ENCODE results near the gene TMC2.

Gene TMC2

DNA sequence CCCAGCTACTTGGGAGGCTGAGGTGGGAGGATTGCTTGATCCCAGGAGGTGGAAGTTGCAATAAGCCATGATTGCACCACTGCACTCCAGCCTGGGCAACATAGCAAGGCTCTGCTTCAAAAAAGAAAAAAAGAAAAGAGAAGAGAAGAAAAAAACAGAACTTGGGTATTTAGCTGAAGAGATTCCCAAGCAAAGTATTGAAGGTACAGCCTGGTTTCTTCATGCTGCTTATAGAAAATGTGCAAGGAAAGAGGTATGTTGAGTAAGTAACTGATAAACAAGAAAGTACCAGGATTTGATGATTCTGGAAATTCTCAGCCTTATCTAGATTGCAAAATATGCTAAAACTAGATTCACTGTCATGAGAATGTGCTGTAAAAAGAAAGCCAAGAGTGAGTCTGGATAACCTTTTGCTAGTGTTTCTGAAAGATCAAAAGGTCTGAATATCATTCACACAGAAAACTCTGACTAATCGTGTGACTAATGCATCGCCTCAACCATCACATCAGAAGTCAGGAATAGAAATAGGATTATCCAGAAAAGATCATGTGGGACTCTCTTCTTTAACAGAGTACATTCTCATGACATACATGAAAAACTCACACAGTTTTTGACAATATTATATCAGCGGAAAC lies 83.7 kb downstream of the TMC2 start:
- Mint-ChIP-seq H3K27ac (no peak overlapping the region), H3K4me3 (no peak overlapping the region), H3K27me3 (peaks cover 26% of the 10 kb centered on the region), H3K9me3 (no peaks in the 10 kb centered on the region), H3K4me1 (no peaks in the 10 kb centered on the region)
- DNase-seq (no peak), ATAC-seq (no peak)

DNA sequence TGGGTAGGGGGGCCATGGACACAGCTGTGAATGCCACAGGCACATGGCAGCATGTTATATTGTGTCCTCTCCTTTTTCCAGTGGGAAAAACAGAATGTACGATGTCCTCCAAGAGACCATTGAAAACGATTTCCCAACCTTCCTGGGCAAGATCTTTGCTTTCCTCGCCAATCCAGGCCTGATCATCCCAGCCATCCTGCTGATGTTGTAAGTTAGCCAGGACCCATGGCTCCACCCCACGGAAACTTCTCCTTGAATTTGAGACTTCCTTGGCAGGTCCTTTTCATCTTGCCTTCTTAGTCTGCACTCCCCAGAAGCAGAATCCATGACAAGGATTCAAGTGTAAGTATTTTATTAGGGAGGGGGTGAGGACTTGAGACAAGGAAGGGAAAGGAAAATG lies 87.8 kb downstream of the TMC2 start:
- Mint-ChIP-seq H3K9me3 (no peaks in the 10 kb centered on the region), H3K27ac (no peak overlapping the region), H3K4me3 (no peak overlapping the region), H3K4me1 (no peaks in the 10 kb centered on the region), H3K27me3 (peaks cover 24% of the 10 kb centered on the region)
- DNase-seq, result no peak
- no peak for ATAC-seq

DNA sequence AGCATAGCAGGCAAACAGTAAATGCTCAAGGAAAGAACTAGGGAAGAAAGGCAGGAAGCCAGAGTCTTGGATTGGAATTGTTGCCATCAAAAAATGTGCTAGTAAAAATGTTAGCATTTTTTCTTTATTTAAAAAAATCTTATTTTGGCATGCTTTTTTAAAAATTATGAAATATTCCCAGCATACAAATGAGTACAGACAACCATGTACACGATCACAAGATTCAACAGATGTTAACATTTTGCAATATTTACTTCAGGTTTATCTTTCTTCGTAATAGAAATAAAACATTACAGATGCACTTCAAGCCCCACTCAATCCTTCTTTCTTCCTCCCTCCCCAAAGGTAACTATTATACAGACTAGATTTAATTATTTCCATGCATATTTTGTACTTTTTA lies 88.7 kb downstream of the TMC2 start:
- ATAC-seq, result no peak
- Mint-ChIP-seq H3K4me1 (no peaks in the 10 kb centered on the region), H3K9me3 (no peaks in the 10 kb centered on the region)

DNA sequence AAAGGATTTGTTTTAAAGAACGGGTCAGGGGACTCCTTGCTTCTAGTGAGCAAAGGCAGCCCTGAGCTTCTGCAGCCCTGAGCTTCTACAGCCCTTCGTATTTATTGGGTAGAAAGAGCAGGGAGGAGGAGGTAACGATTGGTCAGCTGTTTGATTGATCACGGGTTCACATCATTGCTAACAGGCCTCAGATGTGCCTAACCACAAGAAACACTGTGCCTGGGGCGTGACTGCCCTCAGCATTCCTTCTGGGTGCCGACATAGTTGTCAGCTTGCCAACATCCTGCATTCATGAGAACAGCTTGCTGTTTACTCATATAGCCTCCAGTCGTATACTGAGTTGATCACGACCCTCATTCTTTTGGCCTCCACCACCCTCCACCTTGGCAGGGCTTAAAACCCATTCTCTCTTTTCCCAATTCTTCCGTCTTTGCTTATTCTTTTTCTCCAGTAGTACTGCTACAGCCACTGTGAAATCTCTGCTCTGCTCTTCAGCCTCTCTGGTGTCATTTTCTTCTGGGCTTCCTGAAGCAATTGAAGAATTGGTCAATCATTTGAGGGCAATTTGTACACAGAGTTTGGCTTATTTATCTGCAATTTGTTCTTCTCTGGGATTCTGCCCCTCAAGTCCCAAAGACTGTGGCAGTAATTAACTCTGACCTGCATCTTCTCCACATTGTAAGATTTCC lies 90.6 kb downstream of the TMC2 start:
- peaks cover 0 to 8% of the 10 kb centered on the region in 2 donors for H3K9me3 Mint-ChIP-seq
- H3K27me3 Mint-ChIP-seq, result peaks cover 24% of the 10 kb centered on the region
- ATAC-seq (no peak), DNase-seq (no peak)
- H3K27ac Mint-ChIP-seq, result no peak overlapping the region
- no peaks in the 10 kb centered on the region for H3K4me1 Mint-ChIP-seq
- H3K4me3 Mint-ChIP-seq, result no peak overlapping the region

More for the DNA sequence above, 88.7 kb downstream of the TMC2 start:
- Mint-ChIP-seq H3K27me3 (peaks cover 16% of the 10 kb centered on the region), H3K4me3 (no peak overlapping the region), H3K27ac (no peak overlapping the region)
- no peak for DNase-seq

DNA sequence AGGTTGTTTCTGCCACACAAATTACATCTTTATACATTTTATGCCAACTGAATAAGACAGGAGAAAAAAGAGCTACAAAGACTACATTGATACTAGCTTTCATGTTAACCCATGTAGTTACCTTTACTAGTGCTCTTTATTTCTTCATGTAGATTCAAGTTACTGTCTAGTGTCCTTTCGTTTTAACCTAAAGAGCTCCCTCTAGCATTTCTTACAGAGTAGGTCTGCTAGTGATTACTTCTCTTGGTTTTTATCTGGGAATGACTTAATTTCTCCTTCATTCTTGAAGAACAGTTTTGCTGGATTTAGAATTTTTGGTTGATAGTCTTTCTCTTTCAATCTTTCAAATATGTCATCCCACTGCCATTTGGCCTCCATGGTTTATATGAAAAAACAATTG lies 94.9 kb downstream of the TMC2 start:
- H3K27me3 Mint-ChIP-seq, result peaks cover 44% of the 10 kb centered on the region
- DNase-seq (no peak), ATAC-seq (no peak)
- H3K4me3 Mint-ChIP-seq, result no peak overlapping the region
- H3K27ac Mint-ChIP-seq, result no peak overlapping the region
- peaks cover 0 to 8% of the 10 kb centered on the region in 2 donors for H3K9me3 Mint-ChIP-seq
- H3K4me1 Mint-ChIP-seq, result no peaks in the 10 kb centered on the region

DNA sequence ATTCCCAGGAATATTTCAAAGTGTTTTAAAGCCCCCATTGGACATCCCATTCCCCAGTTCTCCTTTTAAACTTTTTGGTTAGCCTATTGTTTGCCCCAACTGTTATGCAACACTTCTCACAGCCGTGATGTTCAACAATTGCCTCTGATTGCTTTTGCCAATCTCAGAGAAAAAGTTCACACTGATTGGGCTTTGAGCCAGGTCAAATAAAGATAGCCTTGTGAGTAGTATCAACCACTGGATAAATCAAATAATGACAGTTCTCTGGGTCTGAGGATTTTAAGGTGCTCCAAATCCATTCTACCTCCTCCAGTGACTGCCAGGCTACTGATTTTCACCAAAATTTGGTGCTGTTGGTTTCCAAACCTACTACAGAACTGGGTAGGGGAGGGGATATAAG lies 97.0 kb downstream of the TMC2 start:
- Mint-ChIP-seq H3K27ac (no peak overlapping the region), H3K9me3 (peaks cover 0 to 8% of the 10 kb centered on the region in 2 donors), H3K4me1 (no peaks in the 10 kb centered on the region), H3K4me3 (no peak overlapping the region), H3K27me3 (peaks cover 41% of the 10 kb centered on the region)
- ATAC-seq (no peak), DNase-seq (no peak)

DNA sequence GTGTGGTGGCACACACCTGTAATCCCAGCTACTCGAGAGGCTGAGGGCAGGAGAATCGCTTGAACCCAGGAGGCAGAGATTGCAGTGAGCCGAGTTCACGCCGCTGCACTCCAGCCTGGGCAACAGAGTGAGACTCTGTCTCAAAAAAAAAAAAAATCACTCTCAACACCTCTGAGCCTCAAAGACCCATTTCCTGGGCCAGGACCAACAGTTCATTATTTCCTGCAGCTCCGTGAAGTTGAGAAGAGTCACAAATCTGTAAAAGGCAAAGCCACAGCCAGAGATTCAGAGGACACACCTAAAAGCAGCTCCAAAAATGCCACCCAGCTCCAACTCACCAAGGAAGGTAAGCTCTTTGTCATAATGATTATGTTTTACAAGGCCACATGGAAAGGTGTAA lies 100.9 kb downstream of the TMC2 start:
- ATAC-seq (no peak), DNase-seq (no peak)
- Mint-ChIP-seq H3K27me3 (peaks cover 18% of the 10 kb centered on the region), H3K9me3 (no peaks in the 10 kb centered on the region), H3K4me3 (no peak overlapping the region), H3K27ac (no peak overlapping the region), H3K4me1 (no peaks in the 10 kb centered on the region)

DNA sequence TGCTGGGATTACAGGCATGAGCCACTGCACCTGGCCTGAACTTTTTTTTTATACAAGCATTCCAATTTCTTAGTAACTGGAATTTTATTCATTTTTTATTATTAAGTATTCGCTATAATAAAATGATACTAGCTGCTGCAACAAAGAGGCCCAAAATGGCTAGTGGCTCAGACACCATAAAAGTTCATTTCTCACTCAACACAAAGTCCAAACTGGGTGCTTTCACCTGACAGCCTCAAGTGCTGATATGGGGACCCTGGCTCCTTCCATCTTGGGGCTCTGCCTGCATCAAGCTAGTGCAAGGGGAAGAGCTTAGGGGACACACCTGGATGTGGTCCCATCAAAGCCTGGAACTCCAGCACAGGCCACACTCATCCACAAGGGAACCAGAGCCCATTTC lies 103.9 kb downstream of the TMC2 start:
- DNase-seq (no peak), ATAC-seq (no peak)
- Mint-ChIP-seq H3K27ac (no peak overlapping the region), H3K4me3 (no peak overlapping the region), H3K4me1 (no peaks in the 10 kb centered on the region), H3K27me3 (no peaks in the 10 kb centered on the region), H3K9me3 (no peaks in the 10 kb centered on the region)

DNA sequence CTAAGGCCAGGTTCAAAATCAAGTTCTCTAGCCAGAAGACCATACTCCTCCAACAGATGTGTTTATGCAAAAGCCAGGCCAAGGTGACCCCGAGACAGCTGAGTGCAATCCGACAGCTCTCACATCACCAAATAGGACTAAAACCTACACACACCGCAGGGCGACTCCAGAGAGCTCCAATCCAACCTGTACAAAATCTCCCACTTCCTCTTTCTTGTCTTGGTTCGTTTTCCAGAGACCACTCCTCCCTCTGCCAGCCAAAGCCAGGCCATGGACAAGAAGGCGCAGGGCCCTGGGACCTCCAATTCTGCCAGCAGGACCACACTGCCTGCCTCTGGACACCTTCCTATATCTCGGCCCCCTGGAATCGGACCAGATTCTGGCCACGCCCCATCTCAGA lies 104.5 kb downstream of the TMC2 start:
- Mint-ChIP-seq H3K9me3 (no peaks in the 10 kb centered on the region), H3K27ac (peak overlapping the region in 1 of 2 donors; percentile 35), H3K4me1 (no peaks in the 10 kb centered on the region), H3K4me3 (no peak overlapping the region), H3K27me3 (no peaks in the 10 kb centered on the region)
- ATAC-seq, result no peak
- DNase-seq, result no peak

DNA sequence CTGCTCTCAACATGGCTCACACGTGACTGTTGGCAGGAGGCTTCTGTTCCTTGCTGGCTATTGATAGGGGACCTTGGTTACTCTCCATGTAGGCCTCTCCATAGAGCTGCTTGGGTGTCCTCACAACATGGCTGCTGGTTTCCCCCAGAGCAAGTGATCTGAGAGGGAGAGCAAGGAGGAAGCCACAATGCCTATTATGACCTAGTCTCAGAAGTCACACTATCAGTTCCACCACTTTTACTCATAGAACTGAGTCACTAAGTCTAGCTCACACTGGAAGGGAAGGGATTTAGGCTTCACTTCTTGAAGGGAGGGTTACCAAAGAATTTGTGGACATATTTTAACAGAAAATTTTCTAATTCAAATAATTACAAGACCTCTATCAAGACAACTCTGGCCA lies 107.3 kb downstream of the TMC2 start:
- ATAC-seq (peak; percentile 60), DNase-seq (no peak)
- Mint-ChIP-seq H3K9me3 (no peaks in the 10 kb centered on the region), H3K27me3 (no peaks in the 10 kb centered on the region), H3K27ac (no peak overlapping the region), H3K4me3 (no peak overlapping the region), H3K4me1 (no peaks in the 10 kb centered on the region)

DNA sequence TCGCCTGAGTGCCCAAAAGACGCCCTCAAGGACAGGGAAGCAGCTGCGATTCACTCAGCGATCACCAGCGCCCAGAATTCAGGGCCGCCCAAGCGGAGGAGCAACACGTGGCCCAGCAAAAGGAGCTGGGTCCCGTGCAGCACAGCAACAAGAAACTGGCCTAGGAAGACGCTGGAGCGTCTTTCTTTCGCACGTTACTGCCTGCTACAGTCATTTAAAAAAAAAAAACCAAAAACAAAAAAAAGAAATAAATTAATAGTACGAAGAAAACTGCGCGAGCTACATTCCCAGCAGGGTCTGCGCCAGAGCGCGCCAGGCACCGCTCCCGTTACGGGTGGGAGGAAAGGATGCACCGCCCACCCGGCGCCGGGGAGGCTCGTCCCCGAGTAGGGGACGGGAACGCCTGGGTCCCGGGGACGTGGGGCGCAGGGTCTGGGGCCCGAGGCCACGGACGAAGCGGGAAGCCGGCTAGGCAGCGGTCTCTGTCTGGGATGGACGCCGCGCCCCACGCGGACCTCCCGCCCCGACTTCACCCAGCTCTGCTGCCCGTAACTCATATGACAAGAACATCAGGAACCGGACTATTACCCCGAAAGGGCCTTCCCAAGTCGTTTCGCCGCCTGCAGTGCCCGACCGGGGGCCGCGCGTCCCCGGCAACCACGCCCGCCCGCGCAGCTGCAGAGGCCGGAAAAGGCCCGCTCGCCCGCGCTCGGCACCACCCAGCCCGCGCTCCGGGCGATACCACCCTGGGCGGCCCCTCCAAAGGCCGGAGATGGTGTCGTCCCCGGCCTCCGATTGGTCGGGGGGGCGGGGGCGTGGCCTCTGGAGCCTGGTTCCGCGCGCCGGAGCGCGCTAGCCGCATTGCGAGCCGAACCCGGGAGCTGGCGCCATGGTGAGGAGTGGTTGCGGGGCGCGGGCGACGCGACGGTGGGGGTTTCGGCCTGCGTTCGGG lies 115.7 kb downstream of the TMC2 start, which contains the start of gene NOP56:
Gene NOP56 (plus strand): TSS at position 861 of the 952 bp plus-strand sequence. CDS start 29 bp downstream, at position 890.
- H3K4me1 Mint-ChIP-seq, result peaks cover 54% of the 10 kb centered on the region
- H3K27ac Mint-ChIP-seq, result peak within 1 kb of the TSS; percentile 96 to 97
- peak within 1 kb of the TSS; percentile 95 to 96 for H3K4me3 Mint-ChIP-seq
- ATAC-seq (peak; percentile 93), DNase-seq (peak; percentile 97 to 98)
- no peaks in the 10 kb centered on the region for H3K9me3 Mint-ChIP-seq
- no peaks in the 10 kb centered on the region for H3K27me3 Mint-ChIP-seq

DNA sequence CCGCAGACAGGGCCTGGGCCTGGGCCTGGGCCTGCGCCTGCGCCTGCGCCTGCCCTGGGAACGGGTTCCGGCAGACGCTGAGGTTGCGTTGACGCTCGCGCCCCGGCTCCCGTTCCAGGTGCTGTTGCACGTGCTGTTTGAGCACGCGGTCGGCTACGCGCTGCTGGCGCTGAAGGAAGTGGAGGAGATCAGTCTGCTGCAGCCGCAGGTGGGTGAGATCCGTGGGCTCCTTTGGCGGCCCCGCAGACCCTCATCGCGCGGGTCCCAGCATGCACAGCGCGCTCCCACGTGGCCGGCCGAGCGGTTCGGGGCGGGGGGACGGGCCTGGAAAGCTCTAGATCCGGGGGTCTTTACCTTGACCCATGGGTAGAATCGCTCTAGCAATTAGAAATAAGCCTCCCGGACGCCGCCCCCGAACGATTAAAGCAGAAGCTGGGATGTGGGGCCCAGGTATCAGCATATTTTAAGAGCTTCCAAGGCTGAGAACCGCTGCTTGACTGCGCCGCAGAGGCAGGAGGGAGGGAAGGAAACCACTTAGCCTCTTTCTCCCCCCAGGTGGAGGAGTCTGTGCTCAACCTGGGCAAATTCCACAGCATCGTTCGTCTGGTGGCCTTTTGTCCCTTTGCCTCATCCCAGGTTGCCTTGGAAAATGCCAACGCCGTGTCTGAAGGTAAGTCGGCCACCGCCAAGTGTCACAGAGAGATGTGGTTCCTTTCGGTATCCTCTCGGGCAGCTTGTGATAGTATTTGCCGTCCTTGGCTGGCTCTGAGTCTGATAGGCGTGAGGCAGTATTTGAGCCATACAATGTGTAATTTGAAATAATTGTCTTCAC lies 116.6 kb downstream of the TMC2 start:
- Mint-ChIP-seq H3K27ac (peak overlapping the region; percentile 89 to 97), H3K27me3 (no peaks in the 10 kb centered on the region), H3K4me1 (peaks cover 59% of the 10 kb centered on the region), H3K4me3 (peak overlapping the region; percentile 95 to 96), H3K9me3 (no peaks in the 10 kb centered on the region)
- DNase-seq, result peak in 1 of 2 donors; percentile 28
- ATAC-seq, result peak; percentile 67

DNA sequence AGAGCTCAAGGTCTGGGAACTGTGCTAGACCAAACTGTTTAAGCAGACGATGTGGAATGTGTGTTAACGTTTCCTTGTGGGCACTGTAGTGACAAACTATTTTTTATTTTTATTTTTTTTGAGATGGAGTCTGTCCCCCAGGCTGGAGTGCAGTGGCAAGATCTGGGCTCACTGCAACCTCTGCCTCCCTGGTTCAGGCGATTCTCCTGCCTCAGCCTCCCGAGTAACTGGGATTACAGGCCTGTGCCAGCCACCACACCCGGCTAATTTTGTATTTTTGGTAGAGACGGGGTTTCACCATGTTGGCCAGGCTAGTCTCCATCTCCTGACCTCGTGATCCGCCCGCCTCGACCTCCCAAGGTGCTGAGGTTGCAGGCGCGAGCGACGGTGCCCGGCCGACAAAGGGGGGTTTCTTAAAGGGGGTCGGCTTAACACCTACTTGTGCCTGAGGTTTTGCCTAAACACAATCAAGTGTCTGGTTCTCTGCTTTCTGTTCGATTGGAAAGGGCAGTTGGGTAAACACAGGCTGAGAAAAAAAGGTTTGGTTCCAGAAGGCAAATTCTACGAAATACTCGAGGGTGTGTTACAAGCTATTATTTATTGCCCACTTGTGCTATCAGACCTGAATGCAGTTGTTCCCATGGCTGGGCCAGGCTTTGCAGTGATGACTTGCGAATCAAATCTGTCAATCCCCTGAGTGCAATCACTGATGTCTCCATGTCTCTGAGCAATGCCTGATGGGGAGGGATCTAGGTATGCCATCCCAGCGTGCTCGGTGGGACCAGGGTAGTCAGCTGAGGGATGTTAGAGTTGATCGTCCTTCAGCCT lies 117.4 kb downstream of the TMC2 start:
- Mint-ChIP-seq H3K4me1 (peaks cover 63% of the 10 kb centered on the region), H3K27me3 (no peaks in the 10 kb centered on the region)
- DNase-seq, result no peak

DNA sequence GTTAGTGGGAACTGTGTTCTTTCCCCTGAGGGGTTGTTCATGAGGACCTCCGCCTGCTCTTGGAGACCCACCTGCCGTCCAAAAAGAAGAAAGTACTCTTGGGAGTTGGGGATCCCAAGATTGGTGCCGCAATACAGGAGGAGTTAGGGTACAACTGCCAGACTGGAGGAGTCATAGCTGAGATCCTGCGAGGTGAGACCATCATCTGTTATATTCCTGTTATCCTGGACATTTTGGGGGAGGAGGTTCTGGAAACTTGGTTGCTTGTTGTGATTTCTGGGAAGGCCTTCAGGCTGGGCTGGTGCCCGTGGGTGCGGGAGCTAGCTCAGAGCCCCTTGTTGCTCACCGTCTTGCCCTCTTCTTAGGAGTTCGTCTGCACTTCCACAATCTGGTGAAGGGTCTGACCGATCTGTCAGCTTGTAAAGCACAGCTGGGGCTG lies 118.0 kb downstream of the TMC2 start:
- Mint-ChIP-seq H3K4me1 (peaks cover 65% of the 10 kb centered on the region), H3K9me3 (no peaks in the 10 kb centered on the region), H3K27me3 (no peaks in the 10 kb centered on the region), H3K27ac (peak overlapping the region; percentile 74 to 97), H3K4me3 (peak overlapping the region; percentile 95 to 96)
- DNase-seq (no peak), ATAC-seq (no peak)

More for the DNA sequence above, 117.4 kb downstream of the TMC2 start:
- Mint-ChIP-seq H3K9me3 (no peaks in the 10 kb centered on the region), H3K4me3 (peak overlapping the region; percentile 95 to 96), H3K27ac (peak overlapping the region; percentile 85 to 97)
- ATAC-seq, result no peak
